Measurements from ENCODE around the gene CRY2. TPM values are rescaled to one million over a fixed set of nuclear protein-coding genes. Genes with fewer than 3 reads are reported as not detected.

The CRY2 gene
- total and polyA plus RNA-seq, 2 of the 13 experiments (the other 11 are each of a cell fraction or from before 2014, with no cell fraction given), result 10.1 to 12.2 TPM

DNA sequence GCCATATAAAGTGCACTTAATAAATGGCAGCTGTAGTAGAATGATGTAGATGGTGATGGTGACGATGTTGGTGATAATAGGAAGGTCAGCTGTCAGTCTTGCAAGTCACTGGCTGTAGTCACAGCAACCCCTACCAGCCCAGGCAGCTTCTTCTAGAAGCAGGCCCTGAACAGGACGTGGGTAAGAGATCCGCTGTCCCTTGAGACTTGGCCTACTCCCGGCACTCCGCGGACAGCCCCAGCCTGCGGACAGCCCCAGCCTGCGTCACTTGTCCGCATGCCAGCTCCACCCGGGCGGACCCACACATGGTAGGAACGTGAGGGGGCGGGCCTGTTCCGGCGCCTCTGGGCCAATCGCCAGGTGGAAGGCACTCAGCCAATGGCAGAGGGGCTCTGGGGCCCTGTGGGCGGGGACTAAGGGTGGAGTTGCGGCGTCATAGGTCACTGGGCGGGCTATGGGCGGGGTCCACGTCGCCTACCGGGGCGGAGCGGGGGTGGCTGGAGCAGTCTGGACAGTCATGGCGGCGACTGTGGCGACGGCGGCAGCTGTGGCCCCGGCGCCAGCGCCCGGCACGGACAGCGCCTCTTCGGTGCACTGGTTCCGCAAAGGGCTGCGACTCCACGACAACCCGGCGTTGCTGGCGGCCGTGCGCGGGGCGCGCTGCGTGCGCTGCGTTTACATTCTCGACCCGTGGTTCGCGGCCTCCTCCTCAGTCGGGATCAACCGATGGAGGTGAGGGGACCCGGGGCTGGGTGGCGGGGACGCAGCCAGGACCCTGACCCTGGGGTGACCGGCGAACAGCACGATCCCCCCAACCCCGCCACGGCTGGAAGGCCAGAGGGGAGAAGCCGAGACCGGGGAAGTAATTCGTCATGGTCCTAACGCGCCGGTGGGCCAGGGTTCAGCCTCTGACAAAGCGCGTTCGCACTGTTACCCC is at the start of gene CRY2 (continued):
- TF ChIP-seq SRF (IDR thresholded peaks at IDR 0.05; ENCODE audit: low read depth, low read length), result no peak
- TF ChIP-seq, protein P1, sequence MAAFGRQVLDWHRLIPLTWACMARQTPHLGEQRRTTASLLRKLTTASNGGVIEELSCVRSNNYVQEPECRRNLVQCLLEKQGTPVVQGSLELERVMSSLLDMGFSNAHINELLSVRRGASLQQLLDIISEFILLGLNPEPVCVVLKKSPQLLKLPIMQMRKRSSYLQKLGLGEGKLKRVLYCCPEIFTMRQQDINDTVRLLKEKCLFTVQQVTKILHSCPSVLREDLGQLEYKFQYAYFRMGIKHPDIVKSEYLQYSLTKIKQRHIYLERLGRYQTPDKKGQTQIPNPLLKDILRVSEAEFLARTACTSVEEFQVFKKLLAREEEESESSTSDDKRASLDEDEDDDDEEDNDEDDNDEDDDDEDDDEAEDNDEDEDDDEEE (CRISPR knock-in tag; IDR thresholded peaks at IDR 0.05), result peak; percentile 58; the same call in 1 of the 2 replicates
- peak; percentile 88; the same call in 1 of the 2 replicates for TF ChIP-seq ZNF589 (CRISPR knock-in tag; conservative IDR thresholded peaks at IDR 0.05)
- TF ChIP-seq, protein P2, sequence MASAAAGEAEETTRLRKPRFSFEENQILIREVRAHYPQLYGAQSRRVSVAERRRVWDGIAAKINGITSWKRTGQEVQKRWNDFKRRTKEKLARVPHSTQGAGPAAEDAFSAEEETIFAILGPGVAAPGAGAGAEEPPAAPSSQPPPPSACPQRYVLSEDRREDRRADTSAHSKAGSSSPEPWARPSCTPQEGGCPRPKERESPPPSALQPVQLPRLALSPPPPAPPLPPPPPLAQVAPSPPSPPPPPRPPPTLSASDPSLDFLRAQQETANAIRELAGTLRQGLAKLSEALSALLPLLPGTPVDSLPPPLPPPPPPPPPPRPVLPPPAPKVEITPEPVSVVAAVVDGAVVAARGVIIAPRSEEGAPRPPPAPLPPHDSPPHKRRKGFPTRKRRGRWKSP (CRISPR knock-in tag; IDR thresholded peaks at IDR 0.05), result peak; percentile 78; the same call in 1 of the 2 replicates
- peak; percentile 40; the same call in 1 of the 2 replicates for TF ChIP-seq SP1 (IDR thresholded peaks at IDR 0.05)
- TF ChIP-seq SP1 (CRISPR knock-in tag; IDR thresholded peaks at IDR 0.05), result peak; percentile 97
- TF ChIP-seq ZNF564 (CRISPR knock-in tag; IDR thresholded peaks at IDR 0.05), result peak; percentile 85
- peak; percentile 81 for TF ChIP-seq HOXA3 (CRISPR knock-in tag; IDR thresholded peaks at IDR 0.05)
- TF ChIP-seq, protein P3, sequence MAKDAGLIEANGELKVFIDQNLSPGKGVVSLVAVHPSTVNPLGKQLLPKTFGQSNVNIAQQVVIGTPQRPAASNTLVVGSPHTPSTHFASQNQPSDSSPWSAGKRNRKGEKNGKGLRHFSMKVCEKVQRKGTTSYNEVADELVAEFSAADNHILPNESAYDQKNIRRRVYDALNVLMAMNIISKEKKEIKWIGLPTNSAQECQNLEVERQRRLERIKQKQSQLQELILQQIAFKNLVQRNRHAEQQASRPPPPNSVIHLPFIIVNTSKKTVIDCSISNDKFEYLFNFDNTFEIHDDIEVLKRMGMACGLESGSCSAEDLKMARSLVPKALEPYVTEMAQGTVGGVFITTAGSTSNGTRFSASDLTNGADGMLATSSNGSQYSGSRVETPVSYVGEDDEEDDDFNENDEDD (CRISPR knock-in tag; IDR thresholded peaks at IDR 0.05; ENCODE audit: borderline replicate concordance), result peak; percentile 67; the same call in 1 of the 2 replicates
- TF ChIP-seq ZNF446 (CRISPR knock-in tag; IDR thresholded peaks at IDR 0.05), result no peak
- peak; percentile 52; the same call in 1 of the 2 replicates for TF ChIP-seq MTF2 (CRISPR knock-in tag; IDR thresholded peaks at IDR 0.05; ENCODE audit: borderline replicate concordance)
- TF ChIP-seq, protein P4, sequence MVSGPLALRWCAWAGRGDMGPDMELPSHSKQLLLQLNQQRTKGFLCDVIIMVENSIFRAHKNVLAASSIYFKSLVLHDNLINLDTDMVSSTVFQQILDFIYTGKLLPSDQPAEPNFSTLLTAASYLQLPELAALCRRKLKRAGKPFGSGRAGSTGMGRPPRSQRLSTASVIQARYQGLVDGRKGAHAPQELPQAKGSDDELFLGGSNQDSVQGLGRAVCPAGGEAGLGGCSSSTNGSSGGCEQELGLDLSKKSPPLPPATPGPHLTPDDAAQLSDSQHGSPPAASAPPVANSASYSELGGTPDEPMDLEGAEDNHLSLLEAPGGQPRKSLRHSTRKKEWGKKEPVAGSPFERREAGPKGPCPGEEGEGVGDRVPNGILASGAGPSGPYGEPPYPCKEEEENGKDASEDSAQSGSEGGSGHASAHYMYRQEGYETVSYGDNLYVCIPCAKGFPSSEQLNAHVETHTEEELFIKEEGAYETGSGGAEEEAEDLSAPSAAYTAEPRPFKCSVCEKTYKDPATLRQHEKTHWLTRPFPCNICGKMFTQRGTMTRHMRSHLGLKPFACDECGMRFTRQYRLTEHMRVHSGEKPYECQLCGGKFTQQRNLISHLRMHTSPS (CRISPR knock-in tag; IDR thresholded peaks at IDR 0.05; ENCODE audit: low read depth), result peak; percentile 70
- peak; percentile 68; the same call in 1 of the 2 replicates for TF ChIP-seq MTA1 (CRISPR knock-in tag; IDR thresholded peaks at IDR 0.05; ENCODE audit: borderline replicate concordance)
- TF ChIP-seq YEATS2 (CRISPR knock-in tag; IDR thresholded peaks at IDR 0.05; ENCODE audit: borderline replicate concordance), result peak; percentile 35; the same call in 1 of the 2 replicates
- TF ChIP-seq, protein P5, sequence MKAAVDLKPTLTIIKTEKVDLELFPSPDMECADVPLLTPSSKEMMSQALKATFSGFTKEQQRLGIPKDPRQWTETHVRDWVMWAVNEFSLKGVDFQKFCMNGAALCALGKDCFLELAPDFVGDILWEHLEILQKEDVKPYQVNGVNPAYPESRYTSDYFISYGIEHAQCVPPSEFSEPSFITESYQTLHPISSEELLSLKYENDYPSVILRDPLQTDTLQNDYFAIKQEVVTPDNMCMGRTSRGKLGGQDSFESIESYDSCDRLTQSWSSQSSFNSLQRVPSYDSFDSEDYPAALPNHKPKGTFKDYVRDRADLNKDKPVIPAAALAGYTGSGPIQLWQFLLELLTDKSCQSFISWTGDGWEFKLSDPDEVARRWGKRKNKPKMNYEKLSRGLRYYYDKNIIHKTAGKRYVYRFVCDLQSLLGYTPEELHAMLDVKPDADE (CRISPR knock-in tag; IDR thresholded peaks at IDR 0.05), result 0 out of 2 replicates have a peak, but pooled peaks have one; percentile 65
- TF ChIP-seq RCOR2 (CRISPR knock-in tag; IDR thresholded peaks at IDR 0.05), result no peak
- TF ChIP-seq, protein P6, sequence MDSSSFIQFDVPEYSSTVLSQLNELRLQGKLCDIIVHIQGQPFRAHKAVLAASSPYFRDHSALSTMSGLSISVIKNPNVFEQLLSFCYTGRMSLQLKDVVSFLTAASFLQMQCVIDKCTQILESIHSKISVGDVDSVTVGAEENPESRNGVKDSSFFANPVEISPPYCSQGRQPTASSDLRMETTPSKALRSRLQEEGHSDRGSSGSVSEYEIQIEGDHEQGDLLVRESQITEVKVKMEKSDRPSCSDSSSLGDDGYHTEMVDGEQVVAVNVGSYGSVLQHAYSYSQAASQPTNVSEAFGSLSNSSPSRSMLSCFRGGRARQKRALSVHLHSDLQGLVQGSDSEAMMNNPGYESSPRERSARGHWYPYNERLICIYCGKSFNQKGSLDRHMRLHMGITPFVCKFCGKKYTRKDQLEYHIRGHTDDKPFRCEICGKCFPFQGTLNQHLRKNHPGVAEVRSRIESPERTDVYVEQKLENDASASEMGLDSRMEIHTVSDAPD (CRISPR knock-in tag; IDR thresholded peaks at IDR 0.05), result 0 out of 2 replicates have a peak, but pooled peaks have one; percentile 14
- TF ChIP-seq, protein P7, sequence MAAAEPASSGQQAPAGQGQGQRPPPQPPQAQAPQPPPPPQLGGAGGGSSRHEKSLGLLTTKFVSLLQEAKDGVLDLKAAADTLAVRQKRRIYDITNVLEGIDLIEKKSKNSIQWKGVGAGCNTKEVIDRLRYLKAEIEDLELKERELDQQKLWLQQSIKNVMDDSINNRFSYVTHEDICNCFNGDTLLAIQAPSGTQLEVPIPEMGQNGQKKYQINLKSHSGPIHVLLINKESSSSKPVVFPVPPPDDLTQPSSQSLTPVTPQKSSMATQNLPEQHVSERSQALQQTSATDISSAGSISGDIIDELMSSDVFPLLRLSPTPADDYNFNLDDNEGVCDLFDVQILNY (CRISPR knock-in tag; conservative IDR thresholded peaks at IDR 0.05), result no peak

Data from HepG2 (cell line).